CD4-positive, alpha-beta T cell treated with Interleukin-15 for 1 hour (primary cell): Measurements from ENCODE around the gene TRIM67.

Source experiments
- DNase-seq: peaks from one replicate; pipeline ENCODE4 v3.0.0-alpha.2; 2020

TRIM67 gene

GRCh38 chr1:231185391-231185790, 23.5 kb downstream of the TRIM67 start:
- DNase-seq = no peak

- no peak for DNase-seq
Observed at GRCh38 chr1:231186356-231187115, 24.7 kb downstream of the TRIM67 start.

- DNase-seq = no peak
Observed at GRCh38 chr1:231187571-231187970, 25.7 kb downstream of the TRIM67 start.

GRCh38 chr1:231188072-231188471, 26.2 kb downstream of the TRIM67 start:
- DNase-seq = no peak

- DNase-seq = no peak
Observed at GRCh38 chr1:231188768-231189167, 26.9 kb downstream of the TRIM67 start.

- DNase-seq = no peak
Observed at GRCh38 chr1:231189683-231190270, 27.9 kb downstream of the TRIM67 start.

GRCh38 chr1:231190456-231190855, 28.6 kb downstream of the TRIM67 start:
- no peak for DNase-seq

GRCh38 chr1:231192620-231193163, 30.8 kb downstream of the TRIM67 start:
- DNase-seq = no peak

- no peak for DNase-seq
Observed at GRCh38 chr1:231193710-231194340, 32.0 kb downstream of the TRIM67 start.

GRCh38 chr1:231194476-231194842, 32.6 kb downstream of the TRIM67 start:
- DNase-seq = no peak

GRCh38 chr1:231194843-231195516, 33.1 kb downstream of the TRIM67 start:
- DNase-seq = no peak

- DNase-seq = no peak
Observed at GRCh38 chr1:231196307-231196706, 34.4 kb downstream of the TRIM67 start.

- DNase-seq = no peak
Observed at GRCh38 chr1:231196728-231197127, 34.9 kb downstream of the TRIM67 start.

- no peak for DNase-seq
Observed at GRCh38 chr1:231199868-231200267, 38.0 kb downstream of the TRIM67 start.

- no peak for DNase-seq
Observed at GRCh38 chr1:231200388-231201031, 38.7 kb downstream of the TRIM67 start.

GRCh38 chr1:231201375-231201978, 39.6 kb downstream of the TRIM67 start:
- no peak for DNase-seq

GRCh38 chr1:231201979-231202633, 40.2 kb downstream of the TRIM67 start:
- no peak for DNase-seq

GRCh38 chr1:231203259-231204057, 41.6 kb downstream of the TRIM67 start:
- DNase-seq = no peak

- DNase-seq = no peak
Observed at GRCh38 chr1:231206856-231207255, 45.0 kb downstream of the TRIM67 start.

- no peak for DNase-seq
Observed at GRCh38 chr1:231207437-231207836, 45.6 kb downstream of the TRIM67 start.

- no peak for DNase-seq
Observed at GRCh38 chr1:231208980-231209379, 47.1 kb downstream of the TRIM67 start.
